Naive thymus-derived CD4-positive, alpha-beta T cell (primary cell): ENCODE data around the gene MAD2L2. TPM values are rescaled to one million over a fixed set of nuclear protein-coding genes. Genes with fewer than 3 reads are reported as not detected.

Experiments
- ATAC-seq: fragments of 150-1000 bp; cut with Tn5 transposase; 2 replicates; pipeline ENCODE4 v1.10.0; 2021; ENCODE audit warnings: mild to moderate bottlenecking, moderate library complexity
- CTCF ChIA-PET: fragments of 350-600 bp; sonication (Branson Sonifier 250); formaldehyde crosslinking; loops from one replicate; lab custom pipeline; 2021; ENCODE audit warnings: antibody characterized with exemption; lab: Charles Lee
- POLR2A ChIA-PET: fragments of 350-600 bp; sonication (Branson Sonifier 250); formaldehyde crosslinking; loops from one replicate; lab custom pipeline; 2021; ENCODE audit warnings: antibody characterized with exemption, inconsistent platforms; lab: Charles Lee
- DNase-seq, 9 donors: peaks; one replicate each; pipeline versions ENCODE4 v3.0.0 to v3.0.0-alpha.2; 2020 to 2022; ENCODE audit warnings: mixed read lengths in 1 of 9
- H3K27ac ChIP-seq: one replicate; pipeline ENCODE4 v1.7.0; 2013; ENCODE audit warnings: mild to moderate bottlenecking, low read depth, low read length, moderate library complexity
- H3K27me3 ChIP-seq, 2 donors: one replicate each; pipeline ENCODE4 v1.7.0; 2013; ENCODE audit warnings: low read length in 2 of 2, mild to moderate bottlenecking in 2 of 2, moderate library complexity in 2 of 2; ENCODE audit not compliant: control insufficient read depth in 2 of 2, insufficient read depth in 2 of 2
- H3K36me3 ChIP-seq, 3 experiments: 1 replicate in 2 of 3; 2 replicates in 1 of 3; pipeline ENCODE4 v1.7.0; 2013; ENCODE audit warnings: low read length in 3 of 3, mild to moderate bottlenecking in 3 of 3, moderate library complexity in 1 of 3; ENCODE audit not compliant: insufficient read depth in 3 of 3, control insufficient read depth in 2 of 3
- H3K4me1 ChIP-seq, 2 donors: one replicate each; pipeline ENCODE4 v1.7.0; 2013; ENCODE audit warnings: low read length in 2 of 2, mild to moderate bottlenecking in 2 of 2, moderate library complexity in 1 of 2; ENCODE audit not compliant: control insufficient read depth in 2 of 2, insufficient read depth in 2 of 2
- H3K4me3 ChIP-seq: 2 replicates; pipeline ENCODE4 v1.7.0; 2013; ENCODE audit warnings: mild to moderate bottlenecking, low read length
- H3K9me3 ChIP-seq, 3 experiments: 1 replicate in 2 of 3; 2 replicates in 1 of 3; pipeline ENCODE4 v1.7.0; 2013; ENCODE audit warnings: low read length in 3 of 3; ENCODE audit not compliant: control insufficient read depth in 2 of 3
- H3K27ac Mint-ChIP-seq, 9 donors: one replicate each; pipeline ENCODE4 v1.8.0; 2020 to 2022; ENCODE audit warnings: mixed read lengths in 9 of 9, mild to moderate bottlenecking in 8 of 9, moderate library complexity in 5 of 9, inconsistent platforms in 2 of 9
- H3K27me3 Mint-ChIP-seq, 5 donors: one replicate each; pipeline ENCODE4 v1.8.0; 2021 to 2022; ENCODE audit warnings: mixed read lengths in 5 of 5, mild to moderate bottlenecking in 1 of 5
- H3K36me3 Mint-ChIP-seq, 5 donors: one replicate each; pipeline ENCODE4 v1.8.0; 2020 to 2022; ENCODE audit warnings: mixed read lengths in 5 of 5, mild to moderate bottlenecking in 3 of 5, inconsistent platforms in 1 of 5
- H3K4me1 Mint-ChIP-seq, 7 donors: one replicate each; pipeline ENCODE4 v1.8.0; 2020 to 2022; ENCODE audit warnings: mixed read lengths in 7 of 7, mild to moderate bottlenecking in 3 of 7, inconsistent platforms in 1 of 7
- H3K4me3 Mint-ChIP-seq, 10 donors: one replicate each; pipeline ENCODE4 v1.8.0; 2020 to 2022; ENCODE audit warnings: mild to moderate bottlenecking in 10 of 10, mixed read lengths in 10 of 10, moderate library complexity in 6 of 10, inconsistent platforms in 2 of 10
- H3K9me3 Mint-ChIP-seq, 11 donors: one replicate each; pipeline ENCODE4 v1.8.0; 2020 to 2022; ENCODE audit warnings: mixed read lengths in 11 of 11, mild to moderate bottlenecking in 4 of 11, inconsistent platforms in 1 of 11, moderate library complexity in 1 of 11
- intact Hi-C, 2 donors: fragments of 100-400 bp; cut with micrococcal nuclease; formaldehyde crosslinking; loops; one replicate each; pipeline ENCODE4 v1.15.1; 2023
- polyA plus RNA-seq, 2 donors: library from polyadenylated mRNA; unstranded; fragments of 300-500 nt; fragmentation: Illumina TruSeq; gene quantifications; one replicate each; pipeline ENCODE4 v1.2.3, GENCODE V29; 2021
- total RNA-seq, 6 experiments: library from RNA in 5 of 6; stranded (reverse) in 5 of 6; gene quantifications; 1 replicate in 5 of 6; 2 replicates in 1 of 6; pipeline ENCODE4 v1.2.3 and lab custom pipeline; 2021 to 2026

MAD2L2 gene
- total and polyA plus RNA-seq, 7 experiments from 2014 or later, result 17.1 to 53.3 (median 30.1) TPM

DNA sequence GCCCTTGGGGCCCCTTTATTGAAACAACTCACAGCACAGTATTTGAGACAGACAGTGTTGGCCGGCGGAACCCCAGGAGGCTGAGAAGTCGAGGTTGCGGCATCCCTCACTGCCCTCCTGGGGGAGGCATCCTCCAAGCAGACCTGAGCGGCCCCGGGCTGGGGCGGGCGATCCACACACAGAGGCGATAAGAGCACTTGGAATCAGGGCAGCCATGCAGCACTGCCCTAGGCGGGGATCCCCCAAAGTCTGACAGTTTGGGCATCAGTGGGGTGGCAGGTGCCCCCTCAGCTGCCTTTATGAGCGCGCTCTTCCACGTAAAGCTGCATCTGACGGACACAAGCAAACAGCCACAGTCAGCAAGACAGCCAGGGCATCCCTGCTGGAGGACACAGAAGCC lies 6.5 kb downstream of the MAD2L2 start:
- Histone ChIP-seq H3K9me3 (no peaks in the 10 kb centered on the region), H3K4me3 (no peak overlapping the region), H3K4me1 (peaks cover 0 to 3% of the 10 kb centered on the region in 2 donors), H3K36me3 (peaks cover 0 to 54% (median 0%) of the 10 kb centered on the region in 3 experiments), H3K27me3 (no peaks in the 10 kb centered on the region), H3K27ac (no peak overlapping the region)
- Mint-ChIP-seq H3K27ac (no peak overlapping the region), H3K36me3 (peaks cover 0 to 21% (median 4%) of the 10 kb centered on the region in 5 donors), H3K9me3 (no peaks in the 10 kb centered on the region), H3K4me1 (peaks cover 6 to 16% (median 10%) of the 10 kb centered on the region in 7 donors), H3K4me3 (no peak overlapping the region), H3K27me3 (no peaks in the 10 kb centered on the region)
- DNase-seq, result no peak
- CTCF ChIA-PET, result interaction anchor here (0.6 kb wide), 1 partner anchor 497 kb away, joined by 4 read pairs; no protein-coding TSS in a partner anchor
- intact Hi-C loops, result no loop called here
- ATAC-seq, result no peak
- POLR2A ChIA-PET, result interaction anchor here (1.3 kb wide), 1 partner anchor 10 kb away, joined by 3 read pairs; no protein-coding TSS in a partner anchor

DNA sequence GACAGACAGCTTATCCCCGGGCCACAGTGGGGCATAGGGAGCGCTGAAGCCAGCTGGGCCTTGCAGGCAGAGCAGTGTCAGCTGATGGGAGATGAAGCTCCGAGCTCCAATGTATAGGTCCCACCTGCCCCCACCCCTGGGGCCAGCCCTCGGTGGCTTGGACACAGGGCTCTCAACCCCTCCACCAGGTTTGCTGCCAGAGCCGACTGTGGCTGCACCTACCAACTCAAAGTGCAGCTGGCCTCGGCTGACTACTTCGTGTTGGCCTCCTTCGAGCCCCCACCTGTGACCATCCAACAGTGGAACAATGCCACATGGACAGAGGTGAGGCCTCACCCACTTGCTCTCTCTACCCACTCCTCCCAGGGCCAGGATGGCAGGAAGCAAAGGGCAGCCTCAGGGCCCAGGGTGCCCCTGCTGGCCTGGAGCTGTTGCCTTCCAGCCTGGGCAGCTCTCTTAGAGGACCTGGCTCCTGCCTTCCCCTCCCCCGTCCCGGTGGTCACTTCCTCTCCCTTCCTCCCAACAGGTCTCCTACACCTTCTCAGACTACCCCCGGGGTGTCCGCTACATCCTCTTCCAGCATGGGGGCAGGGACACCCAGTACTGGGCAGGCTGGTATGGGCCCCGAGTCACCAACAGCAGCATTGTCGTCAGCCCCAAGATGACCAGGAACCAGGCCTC lies 7.7 kb downstream of the MAD2L2 start:
- no peaks in the 10 kb centered on the region for H3K4me1 ChIP-seq
- H3K27ac Mint-ChIP-seq, result no peak overlapping the region
- H3K4me3 ChIP-seq, result no peak overlapping the region
- CTCF ChIA-PET, result interaction anchor here (0.9 kb wide), 2 partner anchors 20 to 636 kb away, joined by 3 read pairs; no protein-coding TSS in a partner anchor
- DNase-seq, result no peak
- intact Hi-C loops, result no loop called here
- H3K4me3 Mint-ChIP-seq, result no peak overlapping the region
- H3K9me3 Mint-ChIP-seq, result no peaks in the 10 kb centered on the region
- H3K36me3 ChIP-seq, result peaks cover 0 to 61% (median 0%) of the 10 kb centered on the region in 3 experiments
- peaks cover 0 to 10% (median under 1%) of the 10 kb centered on the region in 7 donors for H3K4me1 Mint-ChIP-seq
- H3K27ac ChIP-seq, result no peak overlapping the region
- POLR2A ChIA-PET, result interaction anchor here (1.2 kb wide), 1 partner anchor 9 kb away, joined by 3 read pairs; no protein-coding TSS in a partner anchor
- no peaks in the 10 kb centered on the region for H3K9me3 ChIP-seq
- peak; percentile 20 for ATAC-seq
- no peaks in the 10 kb centered on the region for H3K27me3 ChIP-seq
- H3K36me3 Mint-ChIP-seq, result peaks cover 0 to 16% (median 4%) of the 10 kb centered on the region in 5 donors
- H3K27me3 Mint-ChIP-seq, result no peaks in the 10 kb centered on the region

DNA sequence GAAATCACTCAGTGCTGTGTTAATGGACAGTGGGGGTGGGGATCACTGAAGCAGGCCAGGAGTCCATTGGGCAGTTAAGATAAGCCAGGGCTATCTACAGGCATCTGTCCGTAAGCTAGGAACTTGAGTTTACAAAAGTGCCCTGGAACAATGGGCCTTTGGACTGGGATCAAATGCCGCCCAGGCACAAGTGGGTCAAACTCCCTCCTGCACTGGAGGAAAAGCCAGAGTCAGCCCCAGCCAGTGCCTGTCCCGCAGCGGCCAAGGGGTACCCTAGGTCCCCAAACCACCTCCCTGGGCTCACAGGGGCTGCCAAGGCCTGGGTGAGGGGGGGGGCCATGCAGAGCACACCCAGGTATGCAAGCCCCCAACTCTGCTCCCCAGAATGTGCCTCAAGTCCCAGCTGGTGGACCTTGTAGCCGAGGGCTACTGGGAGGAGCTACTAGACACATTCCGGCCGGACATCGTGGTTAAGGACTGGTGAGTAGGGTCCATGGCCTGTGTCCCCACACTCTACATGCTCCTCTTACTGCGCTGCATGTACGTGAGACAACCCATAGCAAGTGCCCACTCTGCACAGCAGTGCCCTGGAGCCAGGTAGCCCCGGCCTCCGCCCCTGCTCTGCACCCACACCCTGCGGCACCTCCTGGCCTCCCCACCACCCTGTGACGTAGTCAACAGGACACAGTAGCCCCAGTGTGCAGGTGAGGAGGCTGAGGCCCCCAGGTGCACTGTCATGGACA lies 9.2 kb downstream of the MAD2L2 start:
- Histone ChIP-seq H3K9me3 (no peaks in the 10 kb centered on the region), H3K36me3 (peaks cover 0 to 52% (median 0%) of the 10 kb centered on the region in 3 experiments), H3K4me1 (no peaks in the 10 kb centered on the region), H3K27me3 (no peaks in the 10 kb centered on the region), H3K27ac (no peak overlapping the region), H3K4me3 (no peak overlapping the region)
- H3K27me3 Mint-ChIP-seq, result no peaks in the 10 kb centered on the region
- ChIA-PET CTCF (no interaction called here), POLR2A (interaction anchor here (0.5 to 1.1 kb wide), 2 partner anchors 38 to 114 kb away, joined by 3 read pairs; no protein-coding TSS in a partner anchor)
- no peak overlapping the region for H3K27ac Mint-ChIP-seq
- H3K36me3 Mint-ChIP-seq, result peaks cover 0 to 16% (median 4%) of the 10 kb centered on the region in 5 donors
- H3K4me1 Mint-ChIP-seq, result peaks cover 0 to 7% (median 0%) of the 10 kb centered on the region in 7 donors
- DNase-seq (no peak), ATAC-seq (no peak)
- intact Hi-C loops, result no loop called here
- no peak overlapping the region for H3K4me3 Mint-ChIP-seq
- no peaks in the 10 kb centered on the region for H3K9me3 Mint-ChIP-seq

DNA sequence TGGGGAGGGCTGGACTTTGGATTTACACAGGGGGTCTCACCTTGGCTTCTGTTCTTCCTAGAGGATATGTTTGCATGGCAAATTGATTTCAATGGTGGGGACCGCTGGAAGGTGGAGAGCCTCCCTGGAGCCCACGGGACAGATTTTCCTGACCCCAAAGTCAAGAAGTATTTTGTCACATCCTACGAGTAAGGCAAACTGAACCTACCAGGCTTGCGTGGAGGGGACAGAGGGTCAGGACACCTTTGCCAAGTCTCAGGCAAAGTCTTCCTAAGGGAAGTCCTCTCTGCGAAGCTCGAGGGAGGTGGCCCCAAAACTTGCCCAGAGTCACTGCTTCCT lies 9.8 kb downstream of the MAD2L2 start:
- intact Hi-C loops, result no loop called here
- Mint-ChIP-seq H3K27me3 (no peaks in the 10 kb centered on the region), H3K4me3 (no peak overlapping the region), H3K4me1 (peaks cover 0 to 7% (median 0%) of the 10 kb centered on the region in 7 donors), H3K9me3 (no peaks in the 10 kb centered on the region), H3K27ac (no peak overlapping the region), H3K36me3 (peaks cover 0 to 16% (median 4%) of the 10 kb centered on the region in 5 donors)
- DNase-seq (no peak), ATAC-seq (no peak)
- H3K27me3 ChIP-seq, result no peaks in the 10 kb centered on the region
- no peaks in the 10 kb centered on the region for H3K9me3 ChIP-seq
- H3K4me3 ChIP-seq, result no peak overlapping the region
- H3K36me3 ChIP-seq, result peaks cover 0 to 47% (median 0%) of the 10 kb centered on the region in 3 experiments
- POLR2A ChIA-PET, result interaction anchor here (1.1 kb wide), 1 partner anchor 38 kb away, joined by 3 read pairs; no protein-coding TSS in a partner anchor
- H3K4me1 ChIP-seq, result no peaks in the 10 kb centered on the region
- CTCF ChIA-PET, result no interaction called here
- no peak overlapping the region for H3K27ac ChIP-seq

DNA sequence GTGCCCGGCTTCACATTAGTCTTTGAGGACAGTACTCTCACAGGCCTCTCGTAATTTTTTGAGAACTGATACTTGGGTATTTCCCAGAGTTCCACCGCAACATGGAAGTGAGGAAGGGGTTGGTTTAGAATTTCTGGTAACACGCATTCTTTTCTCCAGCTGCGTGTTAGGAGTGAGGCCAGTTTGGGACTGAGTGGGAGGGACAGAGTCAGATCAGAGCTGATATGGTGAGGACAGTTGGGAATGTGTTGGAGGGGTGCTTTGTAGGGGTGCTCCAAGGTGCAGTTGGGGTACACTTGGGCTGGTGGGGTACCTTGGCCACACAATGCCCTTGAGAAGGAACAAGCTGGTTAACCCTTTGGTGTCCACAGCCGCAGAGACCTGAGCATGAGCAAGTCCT lies 10.2 kb downstream of the MAD2L2 start:
- H3K4me3 Mint-ChIP-seq, result no peak overlapping the region
- H3K36me3 ChIP-seq, result peaks cover 0 to 43% (median 0%) of the 10 kb centered on the region in 3 experiments
- no peaks in the 10 kb centered on the region for H3K27me3 ChIP-seq
- peaks cover 0 to 15% (median 4%) of the 10 kb centered on the region in 5 donors for H3K36me3 Mint-ChIP-seq
- ATAC-seq (peak; percentile 24), DNase-seq (no peak)
- no peak overlapping the region for H3K4me3 ChIP-seq
- peaks cover 0 to 11% (median 0%) of the 10 kb centered on the region in 7 donors for H3K4me1 Mint-ChIP-seq
- CTCF ChIA-PET, result no interaction called here
- intact Hi-C loops, result no loop called here
- no peaks in the 10 kb centered on the region for H3K9me3 Mint-ChIP-seq
- POLR2A ChIA-PET, result interaction anchor here (1.1 kb wide), 1 partner anchor 39 kb away, joined by 3 read pairs; no protein-coding TSS in a partner anchor
- no peaks in the 10 kb centered on the region for H3K27me3 Mint-ChIP-seq
- no peak overlapping the region for H3K27ac ChIP-seq
- H3K27ac Mint-ChIP-seq, result no peak overlapping the region
- no peaks in the 10 kb centered on the region for H3K9me3 ChIP-seq
- no peaks in the 10 kb centered on the region for H3K4me1 ChIP-seq

DNA sequence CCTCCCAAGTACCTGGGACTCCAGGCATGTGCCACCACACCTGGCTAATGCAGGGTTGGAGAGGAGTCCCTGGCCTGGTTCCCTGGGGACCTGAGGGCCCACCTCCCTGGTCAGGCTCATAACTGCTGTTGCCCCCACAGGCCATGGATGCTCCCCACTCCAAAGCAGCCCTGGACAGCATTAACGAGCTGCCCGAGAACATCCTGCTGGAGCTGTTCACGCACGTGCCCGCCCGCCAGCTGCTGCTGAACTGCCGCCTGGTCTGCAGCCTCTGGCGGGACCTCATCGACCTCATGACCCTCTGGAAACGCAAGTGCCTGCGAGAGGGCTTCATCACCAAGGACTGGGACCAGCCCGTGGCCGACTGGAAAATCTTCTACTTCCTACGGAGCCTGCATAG lies 12.4 kb downstream of the MAD2L2 start:
- ATAC-seq, result no peak
- H3K27ac ChIP-seq, result no peak overlapping the region
- POLR2A ChIA-PET, result no interaction called here
- intact Hi-C loops, result no loop called here
- H3K9me3 Mint-ChIP-seq, result no peaks in the 10 kb centered on the region
- no peaks in the 10 kb centered on the region for H3K4me1 ChIP-seq
- H3K27me3 ChIP-seq, result no peaks in the 10 kb centered on the region
- peaks cover 0 to 23% (median 0%) of the 10 kb centered on the region in 3 experiments for H3K36me3 ChIP-seq
- H3K4me1 Mint-ChIP-seq, result peaks cover 0 to 12% (median 0%) of the 10 kb centered on the region in 7 donors
- H3K27me3 Mint-ChIP-seq, result no peaks in the 10 kb centered on the region
- no peak overlapping the region for H3K27ac Mint-ChIP-seq
- DNase-seq, result no peak
- CTCF ChIA-PET, result no interaction called here
- H3K4me3 ChIP-seq, result no peak overlapping the region
- H3K9me3 ChIP-seq, result no peaks in the 10 kb centered on the region
- peaks cover 0 to 11% (median under 1%) of the 10 kb centered on the region in 5 donors for H3K36me3 Mint-ChIP-seq
- no peak overlapping the region for H3K4me3 Mint-ChIP-seq
